GM18907 (cell line): Measurements from ENCODE around the gene FARP1.

Experiments
- ATAC-seq: cut with Tn5 transposase; IDR thresholded peaks from one replicate; pipeline ENCODE4 v1.9.1; 2021; ENCODE audit warnings: mild to moderate bottlenecking, moderate library complexity; ENCODE audit not compliant: unreplicated experiment

FARP1 gene

GRCh38 chr13:98198683-98199082, 55.8 kb downstream of the FARP1 start:
- ATAC-seq, result no peak

GRCh38 chr13:98199480-98199879, 56.6 kb downstream of the FARP1 start:
- no peak for ATAC-seq

GRCh38 chr13:98200211-98200878, 57.5 kb downstream of the FARP1 start:
- ATAC-seq, result no peak

GRCh38 chr13:98201189-98201588, 58.3 kb downstream of the FARP1 start:
- ATAC-seq, result no peak

GRCh38 chr13:98201984-98202383, 59.1 kb downstream of the FARP1 start:
- no peak for ATAC-seq

- ATAC-seq, result no peak
These were observed 60.9 kb downstream of the FARP1 start for GRCh38 chr13:98203646-98204326.

GRCh38 chr13:98204546-98204945, 61.7 kb downstream of the FARP1 start:
- no peak for ATAC-seq

- no peak for ATAC-seq
These were observed 64.1 kb downstream of the FARP1 start for GRCh38 chr13:98206946-98207345.

- ATAC-seq, result no peak
These were observed 64.5 kb downstream of the FARP1 start for GRCh38 chr13:98207416-98207815.

- ATAC-seq, result no peak
These were observed 65.7 kb downstream of the FARP1 start for GRCh38 chr13:98208606-98209005.

- ATAC-seq, result no peak
These were observed 69.9 kb downstream of the FARP1 start for GRCh38 chr13:98212763-98213162.

- no peak for ATAC-seq
These were observed 70.5 kb downstream of the FARP1 start for GRCh38 chr13:98213354-98213753.

GRCh38 chr13:98214008-98214643, 71.2 kb downstream of the FARP1 start:
- ATAC-seq, result no peak

GRCh38 chr13:98214707-98215106, 71.8 kb downstream of the FARP1 start:
- ATAC-seq, result no peak

GRCh38 chr13:98215508-98215907, 72.6 kb downstream of the FARP1 start:
- no peak for ATAC-seq

GRCh38 chr13:98216135-98216565, 73.3 kb downstream of the FARP1 start:
- ATAC-seq, result no peak

- no peak for ATAC-seq
These were observed 73.9 kb downstream of the FARP1 start for GRCh38 chr13:98216711-98217285.

GRCh38 chr13:98217597-98217996, 74.7 kb downstream of the FARP1 start:
- no peak for ATAC-seq

GRCh38 chr13:98219685-98220084, 76.8 kb downstream of the FARP1 start:
- ATAC-seq, result no peak

GRCh38 chr13:98220271-98220791, 77.4 kb downstream of the FARP1 start:
- ATAC-seq, result no peak

GRCh38 chr13:98221234-98221633, 78.3 kb downstream of the FARP1 start:
- no peak for ATAC-seq
